HG02759 (cell line): ENCODE measurements around the gene PRKCA.

Source experiments
- ATAC-seq: cut with Tn5 transposase; IDR thresholded peaks from one replicate; pipeline ENCODE4 v1.9.1; 2021; ENCODE audit warnings: mild to moderate bottlenecking, moderate library complexity; ENCODE audit not compliant: unreplicated experiment

PRKCA gene

DNA sequence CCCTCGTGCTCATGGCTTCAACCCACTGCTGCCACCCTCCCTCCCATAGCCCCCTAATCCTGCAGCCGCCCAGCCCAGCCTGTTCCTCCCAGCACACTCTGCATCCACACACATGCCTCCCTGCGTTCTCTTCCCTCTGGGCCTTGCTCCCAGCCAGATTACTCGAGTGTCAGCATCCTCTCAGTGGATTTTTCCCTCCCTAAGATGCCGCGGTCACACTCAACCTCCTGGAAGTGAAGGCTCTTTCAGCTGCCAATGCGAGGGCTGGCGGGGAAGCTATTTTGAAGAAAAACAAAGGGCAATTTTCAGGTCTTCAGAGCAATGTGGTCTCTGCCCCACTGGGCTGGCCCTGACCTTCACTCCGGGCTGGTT, 509.3 kb downstream of the PRKCA start:
- ATAC-seq = no peak

DNA sequence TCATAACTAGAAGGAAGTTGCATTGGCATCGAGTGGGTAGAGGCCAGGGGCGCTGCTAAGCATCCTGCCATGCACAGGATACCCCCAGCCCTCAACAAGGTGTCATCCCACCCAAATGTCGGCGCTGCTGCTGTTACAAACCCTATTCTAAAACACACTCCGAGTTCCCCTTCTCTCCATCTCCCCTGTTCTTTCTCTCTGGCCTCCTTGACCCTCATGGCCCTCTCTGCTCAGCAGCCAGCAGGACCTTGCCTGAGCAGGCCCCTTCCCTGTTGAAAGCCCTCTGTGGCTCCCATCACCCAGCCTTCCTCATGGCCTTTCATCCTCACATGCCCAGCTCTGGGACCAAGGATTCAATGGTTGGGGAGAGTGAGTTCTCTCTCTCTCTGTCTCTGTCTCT, 510.2 kb downstream of the PRKCA start:
- ATAC-seq = no peak

DNA sequence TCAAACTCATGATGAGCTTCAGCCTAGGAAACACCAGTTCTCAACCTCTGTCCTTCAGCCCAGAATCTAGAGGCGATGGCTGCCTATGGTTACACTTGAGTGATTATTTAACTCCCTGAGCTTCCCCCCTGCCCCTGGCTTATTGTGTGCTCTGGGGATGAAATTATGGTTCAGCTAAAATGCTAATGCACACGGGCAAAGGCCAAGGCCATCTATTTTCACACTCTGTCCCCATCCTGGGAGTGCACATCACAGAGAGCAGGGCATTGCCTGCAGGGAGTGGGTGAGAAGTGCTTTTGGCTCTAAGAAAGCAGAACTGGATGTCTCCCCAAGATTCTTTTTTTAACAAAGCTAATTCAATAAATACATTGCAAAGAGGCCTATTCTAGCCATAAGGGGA, 510.9 kb downstream of the PRKCA start:
- no peak for ATAC-seq

DNA sequence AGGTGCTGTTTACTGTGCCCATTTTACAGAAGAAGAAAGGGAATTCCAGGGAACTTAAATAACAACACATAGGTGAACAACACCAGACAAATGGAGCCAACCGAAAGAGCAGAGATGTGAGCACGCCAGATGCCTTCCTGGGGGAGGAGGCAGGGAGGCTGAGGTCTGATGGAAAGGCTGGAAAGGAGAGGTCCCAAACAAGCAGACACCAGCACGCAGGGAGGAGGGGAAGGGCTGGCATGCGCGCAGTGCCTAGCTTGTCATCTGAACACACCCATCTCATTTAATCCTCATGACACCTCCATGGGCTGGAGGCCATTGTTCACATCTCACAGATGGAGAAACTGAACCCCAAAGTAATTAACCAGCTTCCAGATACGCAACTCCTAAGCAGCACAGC, 511.6 kb downstream of the PRKCA start:
- ATAC-seq = no peak

GRCh38 chr17:66814570-66814969, 512.2 kb downstream of the PRKCA start:
- no peak for ATAC-seq

GRCh38 chr17:66817750-66818149, 515.3 kb downstream of the PRKCA start:
- no peak for ATAC-seq

- no peak for ATAC-seq
Measured at GRCh38 chr17:66819466-66819865, 517.1 kb downstream of the PRKCA start.

- ATAC-seq = no peak
Measured at GRCh38 chr17:66822009-66822408, 519.6 kb downstream of the PRKCA start.

DNA sequence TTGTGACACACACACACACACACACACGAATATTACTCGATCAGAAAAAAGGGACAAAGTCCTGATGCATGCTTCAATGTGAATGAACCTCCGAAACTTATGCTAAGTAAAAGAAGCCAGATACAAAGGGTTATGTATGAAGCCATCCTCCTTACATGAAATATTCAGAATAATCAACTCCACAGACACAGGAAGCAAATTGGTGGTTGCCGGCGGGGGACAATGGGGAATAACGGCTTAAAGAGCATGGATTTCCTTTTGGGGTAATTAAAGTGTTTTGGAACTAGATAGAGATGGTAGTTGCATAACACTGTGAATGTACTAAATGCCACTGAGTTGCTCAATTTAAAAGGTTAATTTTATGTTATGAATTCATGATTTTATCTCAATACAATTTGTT, 524.4 kb downstream of the PRKCA start:
- no peak for ATAC-seq

DNA sequence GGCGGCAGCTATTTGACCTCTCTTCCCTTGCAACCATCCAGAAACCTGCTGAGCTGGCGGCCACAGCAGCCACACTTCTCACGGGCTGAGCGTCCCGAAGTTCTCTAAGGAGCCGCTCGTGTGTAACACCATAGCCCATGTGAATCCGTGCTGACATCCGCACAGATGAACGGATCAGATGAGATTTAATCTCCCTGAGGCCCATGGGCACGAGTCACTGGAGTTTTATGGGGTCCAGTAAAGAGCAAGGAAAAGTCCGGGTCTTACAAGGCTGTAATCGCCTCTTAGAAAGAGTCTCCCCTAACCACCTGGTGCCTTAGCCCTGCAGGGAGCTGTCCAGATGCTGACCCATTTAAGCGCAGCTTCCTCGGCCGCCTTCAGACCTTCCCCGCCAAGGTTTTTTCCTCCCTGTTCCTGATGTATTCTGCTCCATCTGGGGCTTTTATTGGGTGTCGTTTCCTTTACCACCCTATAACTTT, 527.0 kb downstream of the PRKCA start:
- no peak for ATAC-seq

DNA sequence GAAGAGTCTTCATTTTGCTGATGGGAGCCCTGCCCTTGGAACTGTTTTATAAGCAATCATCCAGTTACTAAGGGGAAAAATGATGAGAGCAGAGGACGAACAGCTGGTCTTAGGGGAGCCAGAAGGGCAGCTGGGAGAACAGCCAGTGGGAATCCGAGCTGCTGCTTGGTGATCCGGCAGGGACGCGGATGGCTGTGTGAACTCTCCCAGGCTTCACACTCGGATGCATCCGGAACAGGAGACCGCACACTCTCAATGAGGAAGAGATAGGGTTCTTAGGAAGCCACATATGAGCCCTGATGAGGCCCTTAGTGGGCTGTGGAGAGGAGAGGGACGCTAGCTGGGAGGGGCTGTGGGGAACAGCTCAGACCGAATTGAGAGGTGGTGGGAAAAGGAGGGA, 527.5 kb downstream of the PRKCA start:
- ATAC-seq = no peak

DNA sequence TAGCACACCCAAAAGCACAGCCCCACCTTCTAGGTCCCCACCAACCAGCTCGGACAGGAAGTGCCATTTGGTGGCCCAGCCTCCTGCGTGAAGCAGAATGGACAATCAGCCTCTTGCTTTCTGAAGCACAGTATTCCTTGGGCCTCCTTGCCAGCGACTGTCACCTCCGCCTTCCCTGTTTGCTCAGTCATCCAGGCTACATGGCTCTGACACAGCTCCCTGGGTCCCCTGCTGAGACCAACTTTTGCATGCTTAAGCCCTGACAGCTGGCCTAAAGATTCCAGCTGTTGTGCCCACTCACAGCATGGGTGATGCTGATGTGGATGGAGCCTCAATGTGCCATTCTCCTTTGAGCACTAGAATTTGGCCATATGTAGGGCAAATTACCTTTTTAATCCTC, 528.0 kb downstream of the PRKCA start:
- ATAC-seq = no peak

- ATAC-seq = no peak
Measured at GRCh38 chr17:66831383-66832210, 529.2 kb downstream of the PRKCA start.

DNA sequence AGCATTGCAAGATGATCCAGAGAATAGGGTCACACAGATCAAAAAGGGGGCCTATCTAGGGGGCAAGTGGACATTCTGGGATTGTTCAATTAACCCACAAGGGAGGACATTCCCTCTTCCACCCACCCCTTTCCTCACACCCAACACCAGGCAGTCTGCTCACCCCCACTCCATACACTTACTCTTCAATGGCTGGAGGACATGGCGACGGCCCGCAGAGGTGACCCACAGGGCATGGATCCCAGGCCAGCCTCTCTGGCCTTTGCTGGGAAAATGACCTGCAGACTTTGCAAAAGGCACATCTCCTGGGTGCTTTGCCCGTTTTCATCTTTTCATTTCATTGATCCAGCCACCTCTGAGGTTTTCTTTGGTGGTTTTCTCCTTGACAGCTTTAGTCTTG, 530.8 kb downstream of the PRKCA start:
- ATAC-seq = no peak

DNA sequence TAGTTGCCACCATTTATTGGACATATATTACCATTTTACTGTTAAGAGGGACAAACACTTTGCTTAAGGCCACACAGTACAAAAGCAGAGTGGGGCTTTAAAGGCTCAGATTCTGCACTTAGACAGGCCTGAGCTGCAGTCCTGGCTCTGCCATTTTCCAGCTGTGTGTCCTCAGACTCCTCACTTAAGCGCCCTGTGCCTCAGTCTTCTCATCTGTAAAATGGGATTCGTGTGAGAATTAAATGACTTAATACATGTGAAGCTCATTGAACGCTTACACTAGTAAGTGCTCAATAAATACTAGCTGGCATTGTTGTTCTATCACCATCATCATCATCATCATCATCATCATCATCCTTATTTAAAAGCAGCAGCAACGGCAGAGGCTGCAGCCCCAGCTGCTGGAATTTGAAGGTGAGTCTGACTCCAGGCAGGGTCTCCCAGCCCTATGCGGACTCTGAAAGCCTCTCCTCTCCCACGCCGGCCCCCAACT, 532.1 kb downstream of the PRKCA start:
- no peak for ATAC-seq

DNA sequence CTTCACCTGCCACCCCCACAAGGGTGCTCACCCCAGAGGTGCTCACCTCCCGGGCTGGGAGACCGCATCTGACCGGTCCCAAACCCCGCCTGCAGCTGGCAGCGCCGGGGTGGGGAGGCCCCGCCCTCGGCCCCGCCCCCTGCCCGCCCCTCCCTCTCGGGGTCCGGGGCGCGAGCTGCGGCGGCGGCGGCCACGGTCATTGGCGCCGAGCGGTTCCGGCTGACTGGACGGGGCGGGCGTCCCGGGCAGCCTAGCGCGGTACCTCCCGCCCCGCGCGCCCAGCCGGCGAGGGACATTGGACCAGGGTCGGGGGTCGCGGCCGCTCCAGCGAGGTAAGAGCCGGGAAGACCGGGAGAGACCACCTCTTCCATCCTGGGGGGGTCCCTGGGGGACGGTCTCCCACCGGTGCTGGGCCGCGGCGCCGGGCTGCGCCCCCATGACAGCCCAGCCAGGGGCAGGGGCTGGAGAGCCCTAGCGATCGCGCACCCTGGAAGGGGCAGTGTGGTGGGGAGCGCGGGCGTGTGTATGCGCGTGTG, 532.6 kb downstream of the PRKCA start, which contains the start of gene CACNG5:
Gene CACNG5 (plus strand): TSS at position 199 of the 536 bp plus-strand sequence. CDS start 42,216 bp downstream, outside the sequence.
- no peak for ATAC-seq

DNA sequence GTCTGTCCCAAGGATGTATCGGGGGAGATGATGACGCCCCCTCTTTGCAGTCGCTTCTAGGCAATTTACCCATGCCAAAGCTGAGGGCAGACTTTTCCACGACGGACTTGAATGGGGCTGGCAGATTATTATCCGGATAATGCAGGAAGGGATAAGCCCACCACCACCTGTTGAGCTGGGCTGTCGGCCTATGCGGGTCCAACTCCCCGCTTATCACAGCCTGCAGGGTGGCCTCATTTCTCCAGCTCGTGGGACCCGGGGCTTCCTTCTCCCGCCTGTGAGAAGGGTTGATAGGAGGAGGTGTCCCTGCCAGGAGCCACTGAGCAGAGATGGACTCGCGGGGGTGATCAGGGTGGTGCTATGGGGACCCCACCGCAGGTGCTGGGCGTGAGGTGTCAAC, 533.1 kb downstream of the PRKCA start:
- no peak for ATAC-seq

DNA sequence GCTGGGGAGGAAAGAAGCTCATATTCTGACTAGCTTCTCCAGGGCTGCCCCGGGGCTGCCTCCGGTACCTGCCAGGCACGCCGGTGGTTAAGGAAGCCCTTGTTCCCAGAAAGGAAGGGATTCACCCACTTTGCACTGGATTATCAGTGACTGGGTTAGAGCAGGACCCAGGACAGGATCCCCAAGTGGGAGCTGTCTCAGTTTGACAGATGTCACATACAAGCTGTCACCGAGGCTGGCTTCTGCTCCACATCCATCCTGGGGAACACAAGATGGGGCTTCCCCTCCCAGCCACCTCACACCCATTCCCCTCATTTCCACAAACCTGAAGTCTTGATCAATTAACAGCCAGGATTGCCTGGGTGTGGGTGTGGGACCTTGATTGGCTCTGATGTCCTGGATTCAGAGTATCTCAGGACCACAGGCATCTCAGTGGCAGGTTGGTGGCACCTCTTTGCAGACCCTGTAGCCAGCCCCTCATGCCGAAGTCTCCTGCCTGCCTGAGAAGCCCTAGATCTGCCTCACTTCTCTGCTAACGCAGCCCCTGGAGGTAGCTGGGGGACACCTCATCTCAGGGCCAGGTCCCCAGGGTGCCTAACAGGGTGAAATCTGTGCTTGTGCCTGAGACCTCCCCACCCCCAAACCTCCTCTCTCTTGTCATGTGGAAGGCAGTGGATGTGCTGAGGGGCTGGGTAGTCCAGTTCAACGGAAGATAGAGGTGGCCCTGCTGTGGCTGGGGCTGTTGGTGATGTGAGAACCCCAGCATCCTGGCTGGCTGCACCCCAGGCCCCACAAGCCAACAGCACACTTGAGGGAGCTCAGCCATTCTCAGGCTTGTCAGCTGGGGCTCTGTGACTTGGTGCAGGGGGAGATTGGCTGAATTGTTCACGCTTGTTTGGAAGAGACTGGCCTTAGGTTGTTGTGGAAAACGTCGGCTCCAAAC, 533.9 kb downstream of the PRKCA start:
- ATAC-seq = no peak

DNA sequence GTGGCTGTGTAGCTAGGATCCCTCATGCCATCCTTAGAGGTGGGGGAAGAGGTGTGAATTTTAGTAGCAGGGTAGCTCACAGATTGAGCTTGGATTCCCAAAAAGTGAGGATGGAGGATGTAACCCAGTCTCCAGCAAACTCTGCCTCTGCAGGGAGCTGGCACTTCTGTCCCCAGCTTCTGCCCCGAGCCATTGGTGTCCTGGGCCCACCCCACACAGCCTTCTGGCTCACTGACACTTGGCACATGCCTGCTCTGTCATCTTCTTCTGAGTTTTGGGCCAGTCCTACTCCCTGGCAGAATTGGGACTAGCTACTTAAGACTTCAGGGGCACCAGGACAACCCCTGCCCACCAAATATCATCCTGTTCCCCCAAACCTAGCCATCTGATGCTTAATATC, 534.8 kb downstream of the PRKCA start:
- no peak for ATAC-seq

DNA sequence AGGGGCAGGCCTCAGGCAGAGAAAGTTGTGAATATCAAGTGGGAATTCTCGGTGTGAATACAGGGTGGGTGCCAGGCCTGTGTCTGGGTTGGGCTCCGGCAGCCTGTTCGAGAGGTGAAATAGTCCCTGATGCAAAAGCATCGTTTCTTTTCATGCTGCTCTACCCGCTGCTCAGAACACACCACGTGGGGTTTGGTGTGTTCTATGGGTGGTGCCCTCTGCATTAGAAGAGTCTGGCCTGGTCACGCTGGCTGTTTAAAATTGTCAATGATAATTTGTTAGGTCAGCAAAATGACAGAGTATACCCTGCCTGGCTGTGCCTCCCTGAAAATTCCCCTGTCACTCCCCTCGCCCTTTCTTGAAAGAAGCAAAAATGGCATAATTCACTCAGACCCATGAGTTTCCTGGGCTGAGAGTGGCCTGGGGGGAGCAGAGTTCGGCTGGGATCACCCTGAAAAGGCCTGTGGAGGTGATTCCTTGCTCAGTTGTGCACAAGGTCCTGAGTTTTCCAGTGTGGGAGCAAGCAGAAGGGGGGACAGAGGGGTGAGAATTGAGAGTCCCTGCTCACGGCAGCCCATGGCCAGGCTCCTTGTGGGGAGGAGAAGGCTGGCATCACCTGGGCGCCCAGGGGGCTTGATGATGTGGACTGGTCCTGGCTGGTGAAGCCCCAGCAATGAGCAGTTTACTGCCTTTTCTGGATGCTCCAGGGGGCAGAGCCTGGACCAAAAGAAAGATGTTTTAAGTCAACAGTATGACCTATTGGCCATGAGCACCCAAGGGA, 535.7 kb downstream of the PRKCA start:
- ATAC-seq = no peak

DNA sequence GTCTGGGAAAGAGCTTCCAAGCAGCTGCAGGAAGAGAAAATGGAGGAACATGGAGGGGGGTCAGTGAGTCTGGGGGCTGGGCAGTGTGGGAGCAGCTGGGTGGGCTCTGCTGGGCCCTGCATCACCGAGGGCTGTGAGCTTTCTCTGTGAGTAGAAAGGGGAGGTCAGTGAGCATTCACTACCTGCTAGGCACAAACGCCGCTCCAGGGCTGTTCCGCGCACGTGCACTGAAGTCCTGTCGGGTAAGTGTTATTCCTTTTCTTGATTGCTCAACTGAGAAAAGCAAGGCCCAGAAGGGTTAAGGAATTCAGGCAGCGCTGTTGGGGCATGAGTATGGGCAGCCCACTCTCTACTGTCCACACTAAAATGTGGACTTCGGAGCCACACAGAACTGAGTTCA, 537.2 kb downstream of the PRKCA start:
- no peak for ATAC-seq
